ENCODE measurements around the gene CDC14A. TPM values are rescaled to one million over a fixed set of nuclear protein-coding genes. Genes with fewer than 3 reads are reported as not detected.

The CDC14A gene
- total RNA-seq, 1 experiment from 2014 or later: 3.4 TPM

- TF ChIP-seq CTCF (conservative IDR thresholded peaks at IDR 0.05; ENCODE audit: low read depth, low read length) (no peak), EZH2phosphoT487 (IDR thresholded peaks at IDR 0.05; ENCODE audit: borderline replicate concordance, low read length) (no peak), EZH2 (IDR thresholded peaks at IDR 0.05; ENCODE audit: low read length, unreplicated experiment) (no peak)
- H4K20me1 ChIP-seq (ENCODE audit: low read length): no peaks in the 10 kb centered on the region
- H3K36me3 ChIP-seq (ENCODE audit: low read depth, low read length): no peaks in the 10 kb centered on the region
- H3K4me2 ChIP-seq (ENCODE audit: low read length): no peak overlapping the region
- no peaks in the 10 kb centered on the region for H3K27me3 ChIP-seq (ENCODE audit: low read length)
- no peak overlapping the region for H3K27ac ChIP-seq (ENCODE audit: low read length)
- ATAC-seq (no peak), DNase-seq (no peak)
- no peaks in the 10 kb centered on the region for H3K79me2 ChIP-seq (ENCODE audit: low read length)
- intact Hi-C loops (cut with micrococcal nuclease): no loop called here
- POLR2A ChIA-PET (ENCODE audit: unreplicated experiment): no interaction called here
- H3K9ac ChIP-seq (ENCODE audit: low read length): no peak overlapping the region
- H3K4me3 ChIP-seq (ENCODE audit: low read length): no peak overlapping the region
- no peaks in the 10 kb centered on the region for H3K9me3 ChIP-seq (ENCODE audit: low read length)
- H3K4me1 ChIP-seq (ENCODE audit: insufficient read depth, low read length): peaks cover 11% of the 10 kb centered on the region
- no peaks in the 10 kb centered on the region for H3K9me2 ChIP-seq (replicated peaks; ENCODE audit: low read length)
- H2AFZ ChIP-seq (ENCODE audit: low read length): no peak overlapping the region
- CTCF ChIA-PET: no interaction called here
- H3F3A ChIP-seq (ENCODE audit: low read length, unreplicated experiment): no peaks in the 10 kb centered on the region
- BruUV-seq (replicated peaks): no TSS peak
Observed at GRCh38 chr1:100511058-100511457, 158.8 kb downstream of the CDC14A start.

DNA sequence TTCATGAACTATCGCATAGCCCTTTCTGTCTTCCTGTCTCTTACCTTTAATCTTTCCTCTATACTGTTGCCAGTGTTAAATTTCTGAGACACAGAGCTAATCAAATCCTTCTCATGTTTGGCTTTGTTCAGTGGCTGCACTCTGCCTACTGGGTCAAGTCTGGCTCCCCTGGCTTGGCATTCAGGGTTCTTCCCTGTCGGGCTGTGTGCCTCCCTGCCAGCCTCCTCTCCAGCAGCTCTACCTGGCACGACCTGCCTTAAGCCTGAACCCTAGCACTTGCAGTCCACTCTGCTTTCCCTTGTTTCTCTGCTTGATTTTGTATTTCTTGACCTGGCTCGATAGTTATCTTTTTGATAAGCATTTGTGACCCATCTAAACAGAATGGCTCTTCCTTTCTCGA is 159.5 kb downstream of the CDC14A start:
- no peak overlapping the region for H3K4me2 ChIP-seq (ENCODE audit: low read length)

More for the DNA sequence above, 159.5 kb downstream of the CDC14A start:
- BruUV-seq (replicated peaks): no TSS peak
- H3K9me3 ChIP-seq (ENCODE audit: low read length): no peaks in the 10 kb centered on the region
- ATAC-seq (no peak), DNase-seq (no peak)
- POLR2A ChIA-PET (ENCODE audit: unreplicated experiment): no interaction called here
- peaks cover 18% of the 10 kb centered on the region for H3K4me1 ChIP-seq (ENCODE audit: insufficient read depth, low read length)
- TF ChIP-seq EZH2phosphoT487 (IDR thresholded peaks at IDR 0.05; ENCODE audit: borderline replicate concordance, low read length): no peak
- no peak for TF ChIP-seq EZH2 (IDR thresholded peaks at IDR 0.05; ENCODE audit: low read length, unreplicated experiment)
- TF ChIP-seq CTCF (conservative IDR thresholded peaks at IDR 0.05; ENCODE audit: low read depth, low read length): no peak
- H3K4me3 ChIP-seq (ENCODE audit: low read length): no peak overlapping the region
- H4K20me1 ChIP-seq (ENCODE audit: low read length): no peaks in the 10 kb centered on the region
- no peaks in the 10 kb centered on the region for H3K9me2 ChIP-seq (replicated peaks; ENCODE audit: low read length)
- no peaks in the 10 kb centered on the region for H3F3A ChIP-seq (ENCODE audit: low read length, unreplicated experiment)
- no peaks in the 10 kb centered on the region for H3K36me3 ChIP-seq (ENCODE audit: low read depth, low read length)
- no peaks in the 10 kb centered on the region for H3K27me3 ChIP-seq (ENCODE audit: low read length)
- intact Hi-C loops (cut with micrococcal nuclease): no loop called here
- H3K27ac ChIP-seq (ENCODE audit: low read length): no peak overlapping the region
- no peaks in the 10 kb centered on the region for H3K79me2 ChIP-seq (ENCODE audit: low read length)
- no peak overlapping the region for H2AFZ ChIP-seq (ENCODE audit: low read length)
- no peak overlapping the region for H3K9ac ChIP-seq (ENCODE audit: low read length)
- CTCF ChIA-PET: interaction anchor here (0.6 kb wide), 1 partner anchor 798 kb away, joined by 3 read pairs; no protein-coding TSS in a partner anchor
